Measurements from ENCODE around the gene DUSP16. TPM values are rescaled to one million over a fixed set of nuclear protein-coding genes. Genes with fewer than 3 reads are reported as not detected.

The DUSP16 gene
- total and polyA plus RNA-seq, 2 experiments from 2014 or later, result 11.7 to 59.4 TPM

DNA sequence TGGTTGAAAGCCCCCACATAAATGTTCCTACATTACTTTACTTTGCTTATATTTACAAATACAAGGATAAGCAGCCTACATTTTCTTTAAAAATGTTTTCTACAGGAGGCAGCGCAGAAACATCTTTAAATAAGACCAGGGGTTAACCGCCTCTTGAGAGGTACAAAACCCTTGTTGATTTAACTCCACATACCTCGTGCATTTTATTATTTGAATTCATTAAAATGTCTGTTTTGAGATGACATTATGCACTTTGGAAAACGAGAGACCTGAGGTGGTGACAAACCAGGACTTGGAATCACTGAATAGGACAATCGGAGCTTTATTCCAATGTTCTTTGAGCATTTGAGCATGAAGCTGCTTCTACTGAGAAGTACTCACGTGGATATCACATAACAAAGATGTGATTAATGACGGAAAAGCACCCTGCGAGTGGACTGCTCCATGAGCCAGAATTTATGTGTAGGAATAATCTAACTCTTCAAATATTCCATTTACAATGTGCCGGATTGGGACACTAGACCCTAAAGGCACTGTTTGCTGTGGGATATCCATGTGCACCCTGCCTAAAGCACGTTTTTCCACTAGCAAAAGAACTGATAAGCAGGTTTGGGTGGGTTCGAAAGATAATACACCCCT, 746 bp upstream of the DUSP16 start:
- H3K9me3 Mint-ChIP-seq, result peaks cover 22% of the 10 kb centered on the region
- no peak for DNase-seq (ENCODE audit: low spot score)
- H3K27ac ChIP-seq (ENCODE audit: low read depth), result peak overlapping the region; percentile 94
- peak overlapping the region; percentile 81 for H3K4me3 ChIP-seq
- H3K27me3 Mint-ChIP-seq (ENCODE audit: insufficient read depth, low read depth, poor library complexity), result peaks cover 3% of the 10 kb centered on the region
- peak overlapping the region; percentile 92 for H3K4me2 ChIP-seq
- H3K36me3 ChIP-seq (ENCODE audit: insufficient read depth), result no peaks in the 10 kb centered on the region
- H3K27ac Mint-ChIP-seq, result no peak overlapping the region
- no peak for ATAC-seq
- H3K4me3 Mint-ChIP-seq, result peak overlapping the region; percentile 72
- H3K27me3 ChIP-seq (ENCODE audit: insufficient read depth), result no peaks in the 10 kb centered on the region
- H2AFZ ChIP-seq, result peak overlapping the region; percentile 85; the same call in 1 of the 2 replicates
- 0 out of 2 replicates have a peak, but pooled peaks cover 4% of the 10 kb centered on the region for H3K9me2 ChIP-seq (ENCODE audit: insufficient read depth)
- TF ChIP-seq EZH2 (IDR thresholded peaks at IDR 0.05; ENCODE audit: low read depth, unreplicated experiment) (no peak), NANOG (IDR thresholded peaks at IDR 0.05; ENCODE audit: borderline replicate concordance) (no peak), ZNF331 (CRISPR knock-in tag; IDR thresholded peaks at IDR 0.05; ENCODE audit: low read depth) (no peak), EZH2phosphoT487 (IDR thresholded peaks at IDR 0.05; ENCODE audit: unreplicated experiment) (no peak), STAT1 (IDR thresholded peaks at IDR 0.05; ENCODE audit: unreplicated experiment) (no peak), CREB1 (CRISPR knock-in tag; IDR thresholded peaks at IDR 0.05; ENCODE audit: low read depth) (no peak), ZNF114 (CRISPR knock-in tag; IDR thresholded peaks at IDR 0.05) (no peak), JUNB (IDR thresholded peaks at IDR 0.05; ENCODE audit: unreplicated experiment) (no peak), POLR2AphosphoS5 (IDR thresholded peaks at IDR 0.05; ENCODE audit: low read depth) (no peak)
- TF ChIP-seq, protein P1, sequence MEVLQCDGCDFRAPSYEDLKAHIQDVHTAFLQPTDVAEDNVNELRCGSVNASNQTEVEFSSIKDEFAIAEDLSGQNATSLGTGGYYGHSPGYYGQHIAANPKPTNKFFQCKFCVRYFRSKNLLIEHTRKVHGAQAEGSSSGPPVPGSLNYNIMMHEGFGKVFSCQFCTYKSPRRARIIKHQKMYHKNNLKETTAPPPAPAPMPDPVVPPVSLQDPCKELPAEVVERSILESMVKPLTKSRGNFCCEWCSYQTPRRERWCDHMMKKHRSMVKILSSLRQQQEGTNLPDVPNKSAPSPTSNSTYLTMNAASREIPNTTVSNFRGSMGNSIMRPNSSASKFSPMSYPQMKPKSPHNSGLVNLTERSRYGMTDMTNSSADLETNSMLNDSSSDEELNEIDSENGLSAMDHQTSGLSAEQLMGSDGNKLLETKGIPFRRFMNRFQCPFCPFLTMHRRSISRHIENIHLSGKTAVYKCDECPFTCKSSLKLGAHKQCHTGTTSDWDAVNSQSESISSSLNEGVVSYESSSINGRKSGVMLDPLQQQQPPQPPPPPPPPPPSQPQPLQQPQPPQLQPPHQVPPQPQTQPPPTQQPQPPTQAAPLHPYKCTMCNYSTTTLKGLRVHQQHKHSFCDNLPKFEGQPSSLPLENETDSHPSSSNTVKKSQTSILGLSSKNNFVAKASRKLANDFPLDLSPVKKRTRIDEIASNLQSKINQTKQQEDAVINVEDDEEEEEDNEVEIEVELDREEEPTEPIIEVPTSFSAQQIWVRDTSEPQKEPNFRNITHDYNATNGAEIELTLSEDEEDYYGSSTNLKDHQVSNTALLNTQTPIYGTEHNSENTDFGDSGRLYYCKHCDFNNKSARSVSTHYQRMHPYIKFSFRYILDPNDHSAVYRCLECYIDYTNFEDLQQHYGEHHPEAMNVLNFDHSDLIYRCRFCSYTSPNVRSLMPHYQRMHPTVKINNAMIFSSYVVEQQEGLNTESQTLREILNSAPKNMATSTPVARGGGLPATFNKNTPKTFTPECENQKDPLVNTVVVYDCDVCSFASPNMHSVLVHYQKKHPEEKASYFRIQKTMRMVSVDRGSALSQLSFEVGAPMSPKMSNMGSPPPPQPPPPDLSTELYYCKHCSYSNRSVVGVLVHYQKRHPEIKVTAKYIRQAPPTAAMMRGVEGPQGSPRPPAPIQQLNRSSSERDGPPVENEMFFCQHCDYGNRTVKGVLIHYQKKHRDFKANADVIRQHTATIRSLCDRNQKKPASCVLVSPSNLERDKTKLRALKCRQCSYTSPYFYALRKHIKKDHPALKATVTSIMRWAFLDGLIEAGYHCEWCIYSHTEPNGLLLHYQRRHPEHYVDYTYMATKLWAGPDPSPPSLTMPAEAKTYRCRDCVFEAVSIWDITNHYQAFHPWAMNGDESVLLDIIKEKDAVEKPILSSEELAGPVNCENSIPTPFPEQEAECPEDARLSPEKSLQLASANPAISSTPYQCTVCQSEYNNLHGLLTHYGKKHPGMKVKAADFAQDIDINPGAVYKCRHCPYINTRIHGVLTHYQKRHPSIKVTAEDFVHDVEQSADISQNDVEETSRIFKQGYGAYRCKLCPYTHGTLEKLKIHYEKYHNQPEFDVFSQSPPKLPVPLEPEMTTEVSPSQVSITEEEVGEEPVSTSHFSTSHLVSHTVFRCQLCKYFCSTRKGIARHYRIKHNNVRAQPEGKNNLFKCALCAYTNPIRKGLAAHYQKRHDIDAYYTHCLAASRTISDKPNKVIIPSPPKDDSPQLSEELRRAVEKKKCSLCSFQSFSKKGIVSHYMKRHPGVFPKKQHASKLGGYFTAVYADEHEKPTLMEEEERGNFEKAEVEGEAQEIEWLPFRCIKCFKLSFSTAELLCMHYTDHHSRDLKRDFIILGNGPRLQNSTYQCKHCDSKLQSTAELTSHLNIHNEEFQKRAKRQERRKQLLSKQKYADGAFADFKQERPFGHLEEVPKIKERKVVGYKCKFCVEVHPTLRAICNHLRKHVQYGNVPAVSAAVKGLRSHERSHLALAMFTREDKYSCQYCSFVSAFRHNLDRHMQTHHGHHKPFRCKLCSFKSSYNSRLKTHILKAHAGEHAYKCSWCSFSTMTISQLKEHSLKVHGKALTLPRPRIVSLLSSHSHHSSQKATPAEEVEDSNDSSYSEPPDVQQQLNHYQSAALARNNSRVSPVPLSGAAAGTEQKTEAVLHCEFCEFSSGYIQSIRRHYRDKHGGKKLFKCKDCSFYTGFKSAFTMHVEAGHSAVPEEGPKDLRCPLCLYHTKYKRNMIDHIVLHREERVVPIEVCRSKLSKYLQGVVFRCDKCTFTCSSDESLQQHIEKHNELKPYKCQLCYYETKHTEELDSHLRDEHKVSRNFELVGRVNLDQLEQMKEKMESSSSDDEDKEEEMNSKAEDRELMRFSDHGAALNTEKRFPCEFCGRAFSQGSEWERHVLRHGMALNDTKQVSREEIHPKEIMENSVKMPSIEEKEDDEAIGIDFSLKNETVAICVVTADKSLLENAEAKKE (CRISPR knock-in tag; IDR thresholded peaks at IDR 0.05), result no peak
- TF ChIP-seq, protein P2, sequence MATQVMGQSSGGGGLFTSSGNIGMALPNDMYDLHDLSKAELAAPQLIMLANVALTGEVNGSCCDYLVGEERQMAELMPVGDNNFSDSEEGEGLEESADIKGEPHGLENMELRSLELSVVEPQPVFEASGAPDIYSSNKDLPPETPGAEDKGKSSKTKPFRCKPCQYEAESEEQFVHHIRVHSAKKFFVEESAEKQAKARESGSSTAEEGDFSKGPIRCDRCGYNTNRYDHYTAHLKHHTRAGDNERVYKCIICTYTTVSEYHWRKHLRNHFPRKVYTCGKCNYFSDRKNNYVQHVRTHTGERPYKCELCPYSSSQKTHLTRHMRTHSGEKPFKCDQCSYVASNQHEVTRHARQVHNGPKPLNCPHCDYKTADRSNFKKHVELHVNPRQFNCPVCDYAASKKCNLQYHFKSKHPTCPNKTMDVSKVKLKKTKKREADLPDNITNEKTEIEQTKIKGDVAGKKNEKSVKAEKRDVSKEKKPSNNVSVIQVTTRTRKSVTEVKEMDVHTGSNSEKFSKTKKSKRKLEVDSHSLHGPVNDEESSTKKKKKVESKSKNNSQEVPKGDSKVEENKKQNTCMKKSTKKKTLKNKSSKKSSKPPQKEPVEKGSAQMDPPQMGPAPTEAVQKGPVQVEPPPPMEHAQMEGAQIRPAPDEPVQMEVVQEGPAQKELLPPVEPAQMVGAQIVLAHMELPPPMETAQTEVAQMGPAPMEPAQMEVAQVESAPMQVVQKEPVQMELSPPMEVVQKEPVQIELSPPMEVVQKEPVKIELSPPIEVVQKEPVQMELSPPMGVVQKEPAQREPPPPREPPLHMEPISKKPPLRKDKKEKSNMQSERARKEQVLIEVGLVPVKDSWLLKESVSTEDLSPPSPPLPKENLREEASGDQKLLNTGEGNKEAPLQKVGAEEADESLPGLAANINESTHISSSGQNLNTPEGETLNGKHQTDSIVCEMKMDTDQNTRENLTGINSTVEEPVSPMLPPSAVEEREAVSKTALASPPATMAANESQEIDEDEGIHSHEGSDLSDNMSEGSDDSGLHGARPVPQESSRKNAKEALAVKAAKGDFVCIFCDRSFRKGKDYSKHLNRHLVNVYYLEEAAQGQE (IDR thresholded peaks at IDR 0.05; ENCODE audit: unreplicated experiment), result no peak
- TF ChIP-seq, protein P3, sequence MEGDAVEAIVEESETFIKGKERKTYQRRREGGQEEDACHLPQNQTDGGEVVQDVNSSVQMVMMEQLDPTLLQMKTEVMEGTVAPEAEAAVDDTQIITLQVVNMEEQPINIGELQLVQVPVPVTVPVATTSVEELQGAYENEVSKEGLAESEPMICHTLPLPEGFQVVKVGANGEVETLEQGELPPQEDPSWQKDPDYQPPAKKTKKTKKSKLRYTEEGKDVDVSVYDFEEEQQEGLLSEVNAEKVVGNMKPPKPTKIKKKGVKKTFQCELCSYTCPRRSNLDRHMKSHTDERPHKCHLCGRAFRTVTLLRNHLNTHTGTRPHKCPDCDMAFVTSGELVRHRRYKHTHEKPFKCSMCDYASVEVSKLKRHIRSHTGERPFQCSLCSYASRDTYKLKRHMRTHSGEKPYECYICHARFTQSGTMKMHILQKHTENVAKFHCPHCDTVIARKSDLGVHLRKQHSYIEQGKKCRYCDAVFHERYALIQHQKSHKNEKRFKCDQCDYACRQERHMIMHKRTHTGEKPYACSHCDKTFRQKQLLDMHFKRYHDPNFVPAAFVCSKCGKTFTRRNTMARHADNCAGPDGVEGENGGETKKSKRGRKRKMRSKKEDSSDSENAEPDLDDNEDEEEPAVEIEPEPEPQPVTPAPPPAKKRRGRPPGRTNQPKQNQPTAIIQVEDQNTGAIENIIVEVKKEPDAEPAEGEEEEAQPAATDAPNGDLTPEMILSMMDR (conservative IDR thresholded peaks at IDR 0.05; ENCODE audit: low read depth in 2 of 2), result no peak
- TF ChIP-seq, protein P4, sequence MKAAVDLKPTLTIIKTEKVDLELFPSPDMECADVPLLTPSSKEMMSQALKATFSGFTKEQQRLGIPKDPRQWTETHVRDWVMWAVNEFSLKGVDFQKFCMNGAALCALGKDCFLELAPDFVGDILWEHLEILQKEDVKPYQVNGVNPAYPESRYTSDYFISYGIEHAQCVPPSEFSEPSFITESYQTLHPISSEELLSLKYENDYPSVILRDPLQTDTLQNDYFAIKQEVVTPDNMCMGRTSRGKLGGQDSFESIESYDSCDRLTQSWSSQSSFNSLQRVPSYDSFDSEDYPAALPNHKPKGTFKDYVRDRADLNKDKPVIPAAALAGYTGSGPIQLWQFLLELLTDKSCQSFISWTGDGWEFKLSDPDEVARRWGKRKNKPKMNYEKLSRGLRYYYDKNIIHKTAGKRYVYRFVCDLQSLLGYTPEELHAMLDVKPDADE (IDR thresholded peaks at IDR 0.05), result no peak
- peaks cover 7% of the 10 kb centered on the region for H3F3A ChIP-seq (replicated peaks; ENCODE audit: low read depth)
- H3K4me1 Mint-ChIP-seq, result peaks cover 23% of the 10 kb centered on the region
- H3K36me3 Mint-ChIP-seq (ENCODE audit: low read depth), result peaks cover 22% of the 10 kb centered on the region
- peaks cover 26% of the 10 kb centered on the region for H3K4me1 ChIP-seq (ENCODE audit: insufficient read depth)
- H4K20me1 ChIP-seq (replicated peaks; ENCODE audit: insufficient read depth), result no peaks in the 10 kb centered on the region
- peaks cover 31% of the 10 kb centered on the region for H3K79me2 ChIP-seq (replicated peaks; ENCODE audit: insufficient read depth)

Data from GM23338 (cell line).